HEK293 (cell line): ENCODE measurements around the gene GID8.

ENCODE experiments used
- CTCF ChIA-PET: fragments of 350-600 bp; formaldehyde crosslinking; extraction: SDS; loops from one replicate; lab custom pipeline; 2021; ENCODE audit warnings: antibody characterized with exemption; lab: Yijun Ruan, JAX
- POLR2A ChIA-PET: fragments of 300-600 bp; formaldehyde crosslinking; extraction: SDS; loops from one replicate; lab custom pipeline; 2020; ENCODE audit warnings: antibody characterized with exemption, inconsistent platforms; lab: Yijun Ruan, JAX
- H3K27ac ChIP-seq: fragments of 200-500 bp; sonication (Bioruptor generic); 2 replicates; pipeline ENCODE4 v1.5.1; 2014; ENCODE audit warnings: low read depth, low read length, control low read depth, inconsistent platforms; ENCODE audit errors: extremely low read depth
- H3K36me3 ChIP-seq, 2 experiments: fragments of 200-500 bp in 1 of 2; sonication (Bioruptor generic) in 1 of 2; 1 replicate in 1 of 2; 2 replicates in 1 of 2; pipeline ENCODE4 v1.5.1; 2014 to 2017; ENCODE audit warnings: inconsistent platforms in 2 of 2, low read length in 2 of 2; ENCODE audit not compliant: control insufficient read depth in 2 of 2, insufficient read depth in 1 of 2
- H3K4me1 ChIP-seq: fragments of 200-500 bp; sonication (Bioruptor generic); 2 replicates; pipeline ENCODE4 v1.5.1; 2014; ENCODE audit warnings: mild to moderate bottlenecking, low read length, inconsistent platforms; ENCODE audit not compliant: control insufficient read depth, insufficient read depth
- H3K4me3 ChIP-seq: 2 replicates; pipeline ENCODE4 v1.5.1; 2011; ENCODE audit warnings: low read depth, mild to moderate bottlenecking, control low read depth, low read length, moderate library complexity
- H3K9me3 ChIP-seq: fragments of 200-500 bp; sonication (Bioruptor generic); 2 replicates; pipeline ENCODE4 v1.5.1; 2014; ENCODE audit warnings: low read depth, low read length, inconsistent platforms; ENCODE audit not compliant: control insufficient read depth, insufficient read depth
- BCL11A ChIP-seq: fragments of 450-650 bp; formaldehyde crosslinking; IDR thresholded peaks from 2 replicates; pipeline ENCODE4 v1.5.1; 2016; ENCODE audit warnings: low read depth, missing biosample characterization, missing genetic modification characterization
- EGR2 ChIP-seq: fragments of 450-650 bp; formaldehyde crosslinking; IDR thresholded peaks from 2 replicates; pipeline ENCODE4 v1.5.1; 2016; ENCODE audit warnings: low read depth, missing biosample characterization, missing genetic modification characterization
- ELK4 ChIP-seq: IDR thresholded peaks from 2 replicates; pipeline ENCODE4 v1.6.1; 2011; ENCODE audit warnings: mild to moderate bottlenecking, low read depth, low read length, borderline replicate concordance
- FEZF1 ChIP-seq: fragments of 450-650 bp; formaldehyde crosslinking; IDR thresholded peaks from 2 replicates; pipeline ENCODE4 v1.5.1; 2016; ENCODE audit warnings: missing biosample characterization, missing genetic modification characterization
- GFI1B ChIP-seq: fragments of 450-650 bp; formaldehyde crosslinking; IDR thresholded peaks from 2 replicates; pipeline ENCODE4 v1.5.1; 2016; ENCODE audit warnings: missing biosample characterization, missing genetic modification characterization
- PRDM1 ChIP-seq: fragments of 450-650 bp; formaldehyde crosslinking; IDR thresholded peaks from 2 replicates; pipeline ENCODE4; 2016; ENCODE audit warnings: missing biosample characterization, missing genetic modification characterization
- PRDM6 ChIP-seq: fragments of 450-650 bp; formaldehyde crosslinking; IDR thresholded peaks from 2 replicates; pipeline ENCODE4 v1.5.1; 2017; ENCODE audit warnings: missing biosample characterization, missing genetic modification characterization
- ZBTB1 ChIP-seq: fragments of 450-650 bp; formaldehyde crosslinking; IDR thresholded peaks from 2 replicates; pipeline ENCODE4 v1.5.1; 2016; ENCODE audit warnings: missing biosample characterization, missing genetic modification characterization
- ZNF112 ChIP-seq: fragments of 450-650 bp; formaldehyde crosslinking; IDR thresholded peaks from 2 replicates; pipeline ENCODE4 v1.5.0; 2017; ENCODE audit warnings: missing biosample characterization, missing genetic modification characterization
- ZNF138 ChIP-seq: fragments of 450-650 bp; formaldehyde crosslinking; IDR thresholded peaks from 2 replicates; pipeline ENCODE4 v1.5.1; 2016; ENCODE audit warnings: missing biosample characterization, missing genetic modification characterization, borderline replicate concordance
- ZNF146 ChIP-seq: fragments of 450-650 bp; formaldehyde crosslinking; IDR thresholded peaks from 2 replicates; pipeline ENCODE4 v1.5.1; 2016; ENCODE audit warnings: missing biosample characterization, missing genetic modification characterization
- ZNF157 ChIP-seq: fragments of 450-650 bp; formaldehyde crosslinking; IDR thresholded peaks from 2 replicates; pipeline ENCODE4 v1.5.1; 2016; ENCODE audit warnings: missing biosample characterization, missing genetic modification characterization
- ZNF24 ChIP-seq: fragments of 450-650 bp; formaldehyde crosslinking; IDR thresholded peaks from 2 replicates; pipeline ENCODE4 v1.5.1; 2016; ENCODE audit warnings: missing biosample characterization, missing genetic modification characterization
- ZNF248 ChIP-seq: fragments of 450-650 bp; formaldehyde crosslinking; IDR thresholded peaks from 2 replicates; pipeline ENCODE4 v1.5.1; 2017; ENCODE audit warnings: missing biosample characterization, missing genetic modification characterization
- ZNF433 ChIP-seq: fragments of 450-650 bp; formaldehyde crosslinking; IDR thresholded peaks from 2 replicates; pipeline ENCODE4 v1.5.1; 2016; ENCODE audit warnings: missing biosample characterization, missing genetic modification characterization, low read depth
- ZNF529 ChIP-seq: fragments of 450-650 bp; formaldehyde crosslinking; IDR thresholded peaks from 2 replicates; pipeline ENCODE4 v1.5.1; 2017; ENCODE audit warnings: missing genetic modification characterization, missing biosample characterization; ENCODE audit not compliant: insufficient replicate concordance
- ZNF596 ChIP-seq: fragments of 450-650 bp; IDR thresholded peaks from 2 replicates; pipeline ENCODE4 v1.5.0; 2018; ENCODE audit warnings: missing biosample characterization, mild to moderate bottlenecking, missing genetic modification characterization, moderate library complexity
- ZNF600 ChIP-seq: fragments of 450-650 bp; formaldehyde crosslinking; IDR thresholded peaks from 2 replicates; pipeline ENCODE4 v1.5.1; 2016; ENCODE audit warnings: missing biosample characterization, missing genetic modification characterization
- ZNF610 ChIP-seq: fragments of 450-650 bp; formaldehyde crosslinking; IDR thresholded peaks from 2 replicates; pipeline ENCODE4 v1.5.1; 2016; ENCODE audit warnings: missing biosample characterization, missing genetic modification characterization, borderline replicate concordance
- ZNF629 ChIP-seq: fragments of 450-650 bp; formaldehyde crosslinking; IDR thresholded peaks from 2 replicates; pipeline ENCODE4 v1.5.1; 2017; ENCODE audit warnings: missing biosample characterization, missing genetic modification characterization
- ZNF704 ChIP-seq: fragments of 450-650 bp; formaldehyde crosslinking; IDR thresholded peaks from 2 replicates; pipeline ENCODE4 v1.5.1; 2016; ENCODE audit warnings: missing biosample characterization, missing genetic modification characterization
- ZNF747 ChIP-seq: fragments of 450-650 bp; formaldehyde crosslinking; IDR thresholded peaks from 2 replicates; pipeline ENCODE4 v1.5.1; 2016; ENCODE audit warnings: missing biosample characterization, missing genetic modification characterization
- ZNF768 ChIP-seq: fragments of 450-650 bp; formaldehyde crosslinking; IDR thresholded peaks from 2 replicates; pipeline ENCODE4 v1.5.1; 2018; ENCODE audit warnings: missing biosample characterization, mild to moderate bottlenecking, missing genetic modification characterization

Gene GID8

GRCh38 chr20:62956387-62957135, 18.6 kb downstream of the GID8 start:
- no peak overlapping the region for H3K27ac ChIP-seq
- no peaks in the 10 kb centered on the region for H3K4me1 ChIP-seq
- ChIA-PET POLR2A (no interaction called here), CTCF (no interaction called here)
- no peak overlapping the region for H3K4me3 ChIP-seq
- no peak for TF ChIP-seq ZNF600 (tag by site-specific recombination)
- no peak for TF ChIP-seq ZNF747 (tag by site-specific recombination)
- no peak for TF ChIP-seq FEZF1 (tag by site-specific recombination)
- no peak for TF ChIP-seq ZNF768
- TF ChIP-seq ZNF24: no peak
- TF ChIP-seq PRDM1 (tag by site-specific recombination): no peak
- no peak for TF ChIP-seq ZNF138 (tag by site-specific recombination)
- no peak for TF ChIP-seq ZNF157 (tag by site-specific recombination)
- TF ChIP-seq ZNF610 (tag by site-specific recombination): no peak
- no peak for TF ChIP-seq ZNF433 (tag by site-specific recombination)
- TF ChIP-seq BCL11A: no peak
- TF ChIP-seq ZBTB1 (tag by site-specific recombination): no peak
- no peak for TF ChIP-seq ZNF529
- no peak for TF ChIP-seq ZNF248 (tag by site-specific recombination)
- TF ChIP-seq, all 188 proteins: peak for 0
- Histone ChIP-seq H3K36me3 (no peaks in the 10 kb centered on the region), H3K9me3 (no peaks in the 10 kb centered on the region)

GRCh38 chr20:62957136-62958117, 19.5 kb downstream of the GID8 start:
- Histone ChIP-seq H3K4me1 (no peaks in the 10 kb centered on the region), H3K4me3 (no peak overlapping the region), H3K27ac (no peak overlapping the region), H3K9me3 (no peaks in the 10 kb centered on the region), H3K36me3 (no peaks in the 10 kb centered on the region)
- ChIA-PET POLR2A (no interaction called here), CTCF (no interaction called here)
- TF ChIP-seq ELK4 (no peak), ZNF146 (tag by site-specific recombination) (no peak), PRDM6 (tag by site-specific recombination) (no peak), ZNF112 (tag by site-specific recombination) (no peak), EGR2 (tag by site-specific recombination) (no peak), GFI1B (no peak), ZNF629 (tag by site-specific recombination) (no peak), ZNF529 (no peak), ZNF596 (tag by site-specific recombination) (no peak), ZNF704 (tag by site-specific recombination) (no peak)
- TF ChIP-seq, all 188 proteins: peak for 0
